GM18526 (cell line): Measurements from ENCODE around the gene SLCO2A1.

Source experiments
- POLR2A ChIP-seq: IDR thresholded peaks from 3 replicates; pipeline ENCODE4 v1.6.1; 2011; ENCODE audit not compliant: insufficient read length; ENCODE audit errors: extremely low read depth

The SLCO2A1 gene

GRCh38 chr3:133988631-133989161 lies 41.0 kb downstream of the SLCO2A1 start:
- no peak for TF ChIP-seq POLR2A

GRCh38 chr3:133987948-133988484 lies 41.7 kb downstream of the SLCO2A1 start:
- no peak for TF ChIP-seq POLR2A

- no peak for TF ChIP-seq POLR2A
These were observed 42.6 kb downstream of the SLCO2A1 start for GRCh38 chr3:133987136-133987535.

- TF ChIP-seq POLR2A = no peak
These were observed 43.4 kb downstream of the SLCO2A1 start for GRCh38 chr3:133986311-133986710.

- TF ChIP-seq POLR2A = no peak
These were observed 44.8 kb downstream of the SLCO2A1 start for GRCh38 chr3:133984975-133985374.

- no peak for TF ChIP-seq POLR2A
These were observed 45.9 kb downstream of the SLCO2A1 start for GRCh38 chr3:133983576-133984560.

- no peak for TF ChIP-seq POLR2A
These were observed 46.6 kb downstream of the SLCO2A1 start for GRCh38 chr3:133983126-133983525.

- no peak for TF ChIP-seq POLR2A
These were observed 49.2 kb downstream of the SLCO2A1 start for GRCh38 chr3:133980550-133980949.

- no peak for TF ChIP-seq POLR2A
These were observed 49.7 kb downstream of the SLCO2A1 start for GRCh38 chr3:133980035-133980434.

- TF ChIP-seq POLR2A = no peak
These were observed 50.2 kb downstream of the SLCO2A1 start for GRCh38 chr3:133979553-133979952.

GRCh38 chr3:133977568-133977967 lies 52.2 kb downstream of the SLCO2A1 start:
- no peak for TF ChIP-seq POLR2A

GRCh38 chr3:133973249-133973980 lies 56.3 kb downstream of the SLCO2A1 start:
- TF ChIP-seq POLR2A = no peak

GRCh38 chr3:133972156-133972555 lies 57.6 kb downstream of the SLCO2A1 start:
- no peak for TF ChIP-seq POLR2A

- TF ChIP-seq POLR2A = no peak
These were observed 58.8 kb downstream of the SLCO2A1 start for GRCh38 chr3:133970916-133971315.

GRCh38 chr3:133970339-133970738 lies 59.4 kb downstream of the SLCO2A1 start:
- TF ChIP-seq POLR2A = no peak

GRCh38 chr3:133967992-133968892 lies 61.5 kb downstream of the SLCO2A1 start:
- TF ChIP-seq POLR2A = no peak
